HG02870 (cell line): ENCODE measurements around the gene DDRGK1.

ENCODE experiments used
- ATAC-seq: cut with Tn5 transposase; IDR thresholded peaks from one replicate; pipeline ENCODE4 v1.9.1; 2021; ENCODE audit warnings: mild to moderate bottlenecking, moderate library complexity; ENCODE audit not compliant: unreplicated experiment

Gene DDRGK1

GRCh38 chr20:3204124-3204794 lies at the start of gene DDRGK1:
Gene DDRGK1 (minus strand): TSS chr20:3204682. CDS start chr20:3204627, 55 bp downstream.
- peak; percentile 74 for ATAC-seq

DNA sequence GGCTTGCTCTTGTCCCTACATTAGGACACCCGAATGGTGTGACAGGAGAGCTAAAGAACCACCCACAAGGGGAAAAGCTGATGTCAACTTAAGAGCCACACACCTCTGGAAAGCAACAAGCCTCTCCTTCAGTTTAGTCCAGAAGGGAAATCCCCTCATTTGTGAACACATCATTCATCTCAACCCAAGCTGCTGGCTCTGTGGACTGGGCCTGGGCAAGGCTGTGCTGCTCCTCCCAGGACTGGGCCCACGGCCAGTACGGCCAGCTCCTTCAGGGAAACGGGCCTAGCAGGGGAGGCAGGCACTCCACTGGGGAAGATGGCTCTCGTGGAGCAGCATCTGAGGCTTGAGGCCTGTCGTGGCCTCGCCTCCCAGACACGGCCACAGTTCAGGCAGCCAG lies 47.3 kb upstream of the DDRGK1 start:
- no peak for ATAC-seq

DNA sequence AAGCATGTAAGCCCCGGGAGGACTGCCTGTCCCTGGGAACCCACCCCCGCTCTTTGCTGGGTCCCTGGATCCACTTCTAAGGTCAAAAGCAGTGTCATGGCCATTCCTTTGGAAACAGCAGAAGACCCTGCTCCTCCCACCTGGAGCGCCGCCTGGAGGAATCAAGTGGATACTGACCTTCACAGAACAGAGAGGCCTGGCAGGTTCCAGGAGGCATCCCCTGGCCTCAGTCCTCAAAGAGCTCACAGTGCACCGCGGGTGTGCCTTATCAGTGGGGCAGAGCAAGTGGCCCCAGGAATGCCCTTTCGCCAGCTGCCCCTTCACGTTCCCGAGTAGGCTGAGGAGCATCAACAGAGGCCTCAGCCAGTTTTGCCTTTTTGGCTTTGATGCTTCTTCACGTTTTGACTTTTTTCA lies 45.6 kb upstream of the DDRGK1 start:
- ATAC-seq: no peak

- ATAC-seq: no peak
Measured at GRCh38 chr20:3248993-3249347, 44.5 kb upstream of the DDRGK1 start.

- ATAC-seq: no peak
Measured at GRCh38 chr20:3248167-3248992, 43.9 kb upstream of the DDRGK1 start.

DNA sequence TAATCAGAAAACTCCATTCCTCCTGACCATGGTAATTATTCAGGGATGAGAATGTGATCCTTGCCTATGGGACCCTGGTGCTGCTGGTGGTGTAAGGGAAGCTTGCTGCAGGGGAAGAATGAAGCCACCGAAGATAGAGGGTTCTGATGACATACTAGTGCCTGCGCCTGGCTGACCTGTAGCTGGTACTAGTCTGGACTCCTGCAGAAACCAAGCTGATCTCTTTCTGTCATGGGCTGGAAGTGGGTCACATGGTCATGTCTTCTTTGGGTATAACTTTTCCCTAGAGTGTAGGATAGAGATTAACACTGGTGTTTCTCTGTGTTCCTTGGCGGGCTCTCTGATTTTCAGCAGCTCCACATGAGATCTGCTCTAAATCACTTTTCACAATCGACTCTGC lies 43.2 kb upstream of the DDRGK1 start:
- no peak for ATAC-seq

- ATAC-seq: no peak
Measured at GRCh38 chr20:3246682-3247081, 42.2 kb upstream of the DDRGK1 start.

GRCh38 chr20:3245711-3246110 lies 41.2 kb upstream of the DDRGK1 start:
- no peak for ATAC-seq

DNA sequence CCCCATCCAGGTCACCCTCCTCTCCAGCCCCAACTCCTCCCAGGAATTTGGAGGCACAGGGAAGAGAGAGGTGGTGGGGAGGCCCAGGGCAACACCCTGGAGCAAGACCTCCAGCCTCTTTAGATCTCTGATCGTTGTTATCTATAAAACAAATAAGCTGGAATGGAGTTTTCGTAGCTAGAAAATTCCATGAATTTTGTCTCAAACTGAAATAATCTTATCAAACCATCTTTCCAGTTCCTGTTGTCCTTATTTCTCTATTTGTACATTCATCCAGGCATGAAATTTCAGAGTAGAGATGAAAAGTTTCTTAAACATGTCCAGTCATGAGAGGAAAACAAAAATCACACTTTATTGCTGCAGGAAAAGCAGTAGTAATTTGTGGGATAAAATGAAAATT lies 40.7 kb upstream of the DDRGK1 start:
- ATAC-seq: no peak

DNA sequence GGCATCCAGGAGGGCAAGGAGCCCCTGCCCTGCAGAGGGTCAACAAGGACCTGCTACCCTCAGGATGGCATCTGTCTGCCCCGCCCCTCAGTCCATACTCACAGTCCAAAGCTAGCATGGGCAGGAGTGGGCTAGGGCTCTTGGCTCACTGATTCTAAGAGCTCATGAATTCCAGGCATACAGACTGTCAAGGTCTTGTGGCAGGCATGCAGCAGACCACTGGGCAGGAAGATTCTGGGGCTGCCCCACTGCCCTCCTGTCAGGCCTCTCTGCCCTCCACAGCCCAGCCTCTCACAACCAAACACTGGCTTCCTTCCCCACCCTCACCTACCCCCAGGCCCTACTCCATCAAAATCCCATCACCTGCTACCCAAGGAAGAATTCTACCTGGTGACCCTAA lies 40.1 kb upstream of the DDRGK1 start:
- no peak for ATAC-seq

GRCh38 chr20:3243718-3244358 lies 39.4 kb upstream of the DDRGK1 start:
- no peak for ATAC-seq

GRCh38 chr20:3242172-3242692 lies 37.8 kb upstream of the DDRGK1 start:
- ATAC-seq: no peak

DNA sequence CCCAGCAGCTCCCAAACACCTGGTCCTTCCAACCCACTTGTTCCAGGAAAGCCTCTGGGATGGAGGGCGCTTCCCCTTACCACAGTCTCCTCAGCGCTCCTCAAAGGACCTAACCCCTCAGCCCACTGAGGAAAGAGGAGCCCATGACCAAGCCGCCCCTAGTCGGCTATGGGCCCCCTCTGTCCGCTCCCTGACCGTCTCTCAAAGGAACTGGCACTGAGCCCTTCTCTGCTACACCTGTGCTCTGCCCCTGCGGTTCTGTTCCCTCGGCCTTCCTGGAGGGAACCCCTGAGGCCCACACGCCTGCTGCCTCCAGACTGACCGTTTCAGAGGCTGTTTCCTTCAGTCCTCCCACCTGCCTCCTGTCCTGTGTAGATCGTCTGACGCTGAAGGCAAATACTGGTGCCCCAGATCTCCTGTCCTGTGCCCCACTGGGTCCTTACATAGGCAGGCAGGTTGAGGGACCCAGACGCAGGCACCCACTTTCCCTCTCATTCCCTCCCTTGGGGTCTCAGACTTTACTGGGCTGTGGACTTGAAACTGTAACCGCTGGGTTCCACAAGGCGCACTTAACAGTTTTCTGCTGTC lies 36.4 kb upstream of the DDRGK1 start:
- ATAC-seq: no peak

GRCh38 chr20:3239867-3240775 lies 35.6 kb upstream of the DDRGK1 start:
- no peak for ATAC-seq

GRCh38 chr20:3239026-3239866 lies 34.8 kb upstream of the DDRGK1 start, which contains the start of gene SLC4A11:
Gene SLC4A11 (minus strand): TSS chr20:3239190. CDS start chr20:3239137, 53 bp downstream.
- no peak for ATAC-seq

- no peak for ATAC-seq
Measured at GRCh38 chr20:3238616-3239025, 34.1 kb upstream of the DDRGK1 start.

DNA sequence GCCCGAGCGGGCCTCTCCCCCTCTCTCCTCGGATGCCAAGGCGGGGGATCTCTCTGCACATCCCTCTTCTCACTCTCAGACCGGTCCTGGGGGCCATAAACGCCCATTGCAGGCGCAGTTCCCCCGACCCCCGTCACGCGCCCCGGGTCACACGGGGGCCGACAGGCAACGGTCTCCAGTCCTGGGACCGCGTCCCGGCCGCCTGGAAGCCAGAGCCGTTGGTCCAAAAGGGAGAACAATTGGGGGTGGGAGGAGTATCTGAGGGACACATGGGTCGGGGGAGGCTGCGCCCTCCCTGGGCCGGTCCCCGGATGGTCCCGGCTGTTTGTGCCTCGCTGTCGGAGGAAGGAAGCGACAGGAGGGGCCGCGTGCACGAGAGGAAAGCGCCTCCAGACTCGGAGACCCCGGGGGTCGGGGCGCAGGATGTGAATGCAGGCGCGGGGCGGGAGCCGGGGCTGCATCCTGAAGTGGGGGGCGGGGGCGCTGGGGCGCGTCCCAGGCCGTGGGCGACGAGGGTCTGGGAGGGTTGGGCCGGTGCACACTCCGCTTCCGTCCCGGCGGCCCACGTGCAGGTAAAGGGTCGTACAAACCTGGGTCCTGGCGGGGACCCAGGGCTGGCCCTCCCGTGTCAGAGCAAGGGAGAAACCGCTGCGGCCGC lies 33.6 kb upstream of the DDRGK1 start:
- ATAC-seq: no peak

DNA sequence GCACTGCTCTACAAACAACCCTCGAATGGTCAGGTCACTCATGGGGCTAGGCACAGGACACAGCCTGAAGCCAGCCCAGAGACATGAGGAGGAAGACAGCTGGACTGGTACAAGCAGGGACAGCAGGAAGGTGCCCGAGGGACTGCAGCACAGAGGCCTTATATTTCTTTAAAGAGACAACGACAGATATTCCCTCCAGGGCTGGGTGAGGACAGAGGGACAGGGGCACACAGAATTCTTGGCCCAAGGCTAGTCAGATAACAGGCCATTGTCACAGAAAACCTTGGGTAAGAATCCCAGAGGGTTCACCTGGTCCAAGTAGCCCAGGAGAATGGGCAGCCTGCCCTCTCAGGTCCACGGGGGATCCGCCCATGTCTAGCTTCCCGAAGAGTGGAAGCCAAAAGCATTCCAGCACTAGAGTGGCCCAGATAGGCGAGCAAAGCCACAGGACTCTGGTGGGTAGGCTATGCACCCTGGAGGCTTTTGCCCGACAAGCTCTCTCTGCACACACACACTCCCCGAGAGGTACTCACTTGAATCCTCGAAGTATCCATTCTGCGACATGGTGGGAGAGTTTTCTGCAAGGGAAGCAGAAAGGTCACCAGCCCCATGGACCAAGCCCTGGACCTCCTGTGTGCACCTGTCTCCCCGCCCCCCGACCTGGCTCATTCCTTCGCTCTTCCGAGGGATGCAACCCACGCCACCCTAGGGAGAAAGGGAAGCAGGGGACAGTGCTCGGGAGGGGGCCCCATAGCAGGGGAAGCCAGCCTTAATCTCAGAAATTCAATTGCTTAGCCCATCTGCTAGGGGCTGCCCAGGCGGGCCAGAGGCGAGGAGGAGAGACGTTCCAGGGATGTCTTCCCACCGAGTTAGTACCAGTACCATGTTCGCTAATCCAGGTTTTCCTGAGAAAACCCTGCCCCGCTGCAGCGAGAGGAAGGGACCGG lies 32.8 kb upstream of the DDRGK1 start:
- ATAC-seq: no peak
